GM18499 (cell line): ENCODE results near the gene TTC39B.
"Not testable (repeated sequence)": the region's sequence is repeated elsewhere in the genome, so short reads cannot be mapped to it uniquely, and the experiment has no call there.

ENCODE experiments used
- ATAC-seq: cut with Tn5 transposase; IDR thresholded peaks from one replicate; pipeline ENCODE4 v1.9.1; 2021; ENCODE audit warnings: moderate number of reproducible peaks; ENCODE audit not compliant: insufficient read depth, unreplicated experiment

Gene TTC39B

GRCh38 chr9:15306757-15307522, at the start of gene TTC39B:
TTC39B (minus strand) TSS chr9:15307216; CDS start chr9:15307125, 91 bp downstream.
- peak; percentile 78 for ATAC-seq

- ATAC-seq, result no peak
Observed at GRCh38 chr9:15355669-15356068, 48.7 kb upstream of the TTC39B start.

- ATAC-seq, result no peak
Observed at GRCh38 chr9:15354713-15355112, 47.7 kb upstream of the TTC39B start.

- no peak for ATAC-seq
Observed at GRCh38 chr9:15353892-15354291, 46.9 kb upstream of the TTC39B start.

GRCh38 chr9:15352306-15352705, 45.3 kb upstream of the TTC39B start:
- no peak for ATAC-seq

GRCh38 chr9:15349892-15350761, 43.1 kb upstream of the TTC39B start:
- ATAC-seq, result no peak

GRCh38 chr9:15346837-15347236, 39.8 kb upstream of the TTC39B start:
- ATAC-seq, result no peak

GRCh38 chr9:15344191-15344590, 37.2 kb upstream of the TTC39B start:
- no peak for ATAC-seq

- no peak for ATAC-seq
Observed at GRCh38 chr9:15333376-15333881, 26.4 kb upstream of the TTC39B start.

GRCh38 chr9:15332939-15333338, 25.9 kb upstream of the TTC39B start:
- no peak for ATAC-seq

GRCh38 chr9:15329539-15330109, 22.6 kb upstream of the TTC39B start:
- ATAC-seq, result no peak

GRCh38 chr9:15328946-15329345, 21.9 kb upstream of the TTC39B start:
- no peak for ATAC-seq

- ATAC-seq, result not testable (repeated sequence)
Observed at GRCh38 chr9:15322695-15323094, 15.7 kb upstream of the TTC39B start.

- not testable (repeated sequence) for ATAC-seq
Observed at GRCh38 chr9:15319661-15320060, 12.6 kb upstream of the TTC39B start.

- no peak for ATAC-seq
Observed at GRCh38 chr9:15317836-15318235, 10.8 kb upstream of the TTC39B start.

- ATAC-seq, result no peak
Observed at GRCh38 chr9:15311607-15312006, 4.6 kb upstream of the TTC39B start.

GRCh38 chr9:15310107-15310850, 3.3 kb upstream of the TTC39B start:
- no peak for ATAC-seq

- no peak for ATAC-seq
Observed at GRCh38 chr9:15308511-15308910, 1.5 kb upstream of the TTC39B start.

GRCh38 chr9:15307523-15307841, 466 bp upstream of the TTC39B start:
- ATAC-seq, result peak; percentile 10

- no peak for ATAC-seq
Observed at GRCh38 chr9:15306068-15306756, 804 bp downstream of the TTC39B start.
